Measurements from ENCODE around the gene TUBA4A.

TUBA4A gene

GRCh38 chr2:219266886-219267285, 13.2 kb upstream of the TUBA4A start:
- TF ChIP-seq GATA3 (IDR thresholded peaks at IDR 0.05; ENCODE audit: low read depth, low read length) (no peak), GATA2 (IDR thresholded peaks at IDR 0.05; ENCODE audit: low read depth, low read length) (no peak)

- TF ChIP-seq GATA2 (IDR thresholded peaks at IDR 0.05; ENCODE audit: low read depth, low read length) (no peak), GATA3 (IDR thresholded peaks at IDR 0.05; ENCODE audit: low read depth, low read length) (no peak)
Measured at GRCh38 chr2:219266232-219266631, 12.5 kb upstream of the TUBA4A start.

- no peak for TF ChIP-seq GATA2 (IDR thresholded peaks at IDR 0.05; ENCODE audit: low read depth, low read length)
Measured at GRCh38 chr2:219261024-219261855, 7.5 kb upstream of the TUBA4A start.

- TF ChIP-seq GATA2 (IDR thresholded peaks at IDR 0.05; ENCODE audit: low read depth, low read length) (no peak), GATA3 (IDR thresholded peaks at IDR 0.05; ENCODE audit: low read depth, low read length) (no peak)
Measured at GRCh38 chr2:219254590-219255201, 978 bp upstream of the TUBA4A start.

- TF ChIP-seq GATA2 (IDR thresholded peaks at IDR 0.05; ENCODE audit: low read depth, low read length): no peak
Measured at GRCh38 chr2:219252900-219253752, 592 bp downstream of the TUBA4A start, which contains the start of gene TUBA4B. Gene TUBA4B (plus strand): TSS chr2:219253243. CDS start chr2:219253408, 165 bp downstream.

GRCh38 chr2:219252570-219252899, 1.2 kb downstream of the TUBA4A start:
- no peak for TF ChIP-seq GATA3 (IDR thresholded peaks at IDR 0.05; ENCODE audit: low read depth, low read length)
- TF ChIP-seq GATA2 (IDR thresholded peaks at IDR 0.05; ENCODE audit: low read depth, low read length): no peak

GRCh38 chr2:219252084-219252483, 1.6 kb downstream of the TUBA4A start:
- TF ChIP-seq GATA2 (IDR thresholded peaks at IDR 0.05; ENCODE audit: low read depth, low read length): no peak
- no peak for TF ChIP-seq GATA3 (IDR thresholded peaks at IDR 0.05; ENCODE audit: low read depth, low read length)

- TF ChIP-seq GATA2 (IDR thresholded peaks at IDR 0.05; ENCODE audit: low read depth, low read length) (no peak), GATA3 (IDR thresholded peaks at IDR 0.05; ENCODE audit: low read depth, low read length) (no peak)
Measured at GRCh38 chr2:219251656-219252055, 2.1 kb downstream of the TUBA4A start.

GRCh38 chr2:219250049-219250781, 3.5 kb downstream of the TUBA4A start:
- no peak for TF ChIP-seq GATA3 (IDR thresholded peaks at IDR 0.05; ENCODE audit: low read depth, low read length)
- TF ChIP-seq GATA2 (IDR thresholded peaks at IDR 0.05; ENCODE audit: low read depth, low read length): no peak

GRCh38 chr2:219249203-219249980, 4.3 kb downstream of the TUBA4A start:
- TF ChIP-seq GATA3 (IDR thresholded peaks at IDR 0.05; ENCODE audit: low read depth, low read length): no peak
- no peak for TF ChIP-seq GATA2 (IDR thresholded peaks at IDR 0.05; ENCODE audit: low read depth, low read length)

GRCh38 chr2:219248845-219249202, 4.9 kb downstream of the TUBA4A start:
- TF ChIP-seq GATA2 (IDR thresholded peaks at IDR 0.05; ENCODE audit: low read depth, low read length): no peak
- no peak for TF ChIP-seq GATA3 (IDR thresholded peaks at IDR 0.05; ENCODE audit: low read depth, low read length)

GRCh38 chr2:219247678-219248642, 5.8 kb downstream of the TUBA4A start:
- no peak for TF ChIP-seq GATA2 (IDR thresholded peaks at IDR 0.05; ENCODE audit: low read depth, low read length)
- TF ChIP-seq GATA3 (IDR thresholded peaks at IDR 0.05; ENCODE audit: low read depth, low read length): no peak
